ENCODE data around the gene ADAMTS13.

DNA sequence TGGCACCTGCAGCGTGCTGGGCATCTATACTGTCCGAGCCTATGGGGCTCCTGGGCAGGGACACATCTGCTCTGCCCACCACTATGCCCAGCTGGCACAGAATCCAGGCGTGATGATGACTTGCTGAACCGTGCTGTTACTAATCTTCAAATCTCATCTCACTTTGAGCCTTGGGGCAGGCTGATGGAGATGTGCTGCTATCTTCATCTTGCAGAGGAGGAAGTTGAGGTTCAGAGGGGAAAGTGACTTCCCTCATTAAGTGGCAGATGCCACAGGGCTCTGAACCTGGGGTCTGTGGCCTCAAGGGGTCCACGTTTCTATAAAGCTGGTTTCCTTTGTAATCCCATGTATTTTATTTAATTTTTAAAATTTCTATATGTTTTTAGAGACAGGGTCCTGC, 52.0 kb downstream of the ADAMTS13 start:
- TF ChIP-seq, protein P1, sequence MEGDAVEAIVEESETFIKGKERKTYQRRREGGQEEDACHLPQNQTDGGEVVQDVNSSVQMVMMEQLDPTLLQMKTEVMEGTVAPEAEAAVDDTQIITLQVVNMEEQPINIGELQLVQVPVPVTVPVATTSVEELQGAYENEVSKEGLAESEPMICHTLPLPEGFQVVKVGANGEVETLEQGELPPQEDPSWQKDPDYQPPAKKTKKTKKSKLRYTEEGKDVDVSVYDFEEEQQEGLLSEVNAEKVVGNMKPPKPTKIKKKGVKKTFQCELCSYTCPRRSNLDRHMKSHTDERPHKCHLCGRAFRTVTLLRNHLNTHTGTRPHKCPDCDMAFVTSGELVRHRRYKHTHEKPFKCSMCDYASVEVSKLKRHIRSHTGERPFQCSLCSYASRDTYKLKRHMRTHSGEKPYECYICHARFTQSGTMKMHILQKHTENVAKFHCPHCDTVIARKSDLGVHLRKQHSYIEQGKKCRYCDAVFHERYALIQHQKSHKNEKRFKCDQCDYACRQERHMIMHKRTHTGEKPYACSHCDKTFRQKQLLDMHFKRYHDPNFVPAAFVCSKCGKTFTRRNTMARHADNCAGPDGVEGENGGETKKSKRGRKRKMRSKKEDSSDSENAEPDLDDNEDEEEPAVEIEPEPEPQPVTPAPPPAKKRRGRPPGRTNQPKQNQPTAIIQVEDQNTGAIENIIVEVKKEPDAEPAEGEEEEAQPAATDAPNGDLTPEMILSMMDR (IDR thresholded peaks at IDR 0.05), result no peak
- TF ChIP-seq EP300 (IDR thresholded peaks at IDR 0.05), result no peak
- no peak for TF ChIP-seq POLR2A (IDR thresholded peaks at IDR 0.05)

All from gastroesophageal sphincter (tissue), 3 donors.